Loucy (cell line): Measurements from ENCODE around the gene CSN3.

Source experiments
- CTCF ChIP-seq: fragments of 200-600 bp; sonication (generic); conservative IDR thresholded peaks from 2 replicates; pipeline ENCODE4 v1.5.1; 2014; ENCODE audit warnings: mild to moderate bottlenecking, antibody characterized with exemption, low read length
- EZH2phosphoT487 ChIP-seq: fragments of 200-600 bp; IDR thresholded peaks from 2 replicates; pipeline ENCODE4 v1.6.1; 2018; ENCODE audit warnings: antibody characterized with exemption, mild to moderate bottlenecking, moderate library complexity, borderline replicate concordance

- TF ChIP-seq CTCF (no peak), EZH2phosphoT487 (no peak)
These were observed 38.8 kb upstream of the CSN3 start for GRCh38 chr4:70203601-70204000.
